MM.1S (cell line): ENCODE measurements around the gene ZFYVE21.
A peak's percentile ranks its signal among the peaks of the same experiment; 100 is the strongest.

Experiments
- DNase-seq: peaks from one replicate; pipeline ENCODE4 v3.0.0-alpha.2; 2015
- H2AFZ ChIP-seq: fragments of 300-600 bp; sonication (generic); 2 replicates; pipeline ENCODE4 v1.6.0; 2016; ENCODE audit warnings: antibody characterized with exemption, low read length
- H3F3A ChIP-seq: fragments of 300-600 bp; sonication (generic); 2 replicates; pipeline ENCODE4 v1.6.1; 2016; ENCODE audit warnings: mild to moderate bottlenecking, antibody characterized with exemption, low read length, moderate library complexity, mixed read lengths; ENCODE audit not compliant: insufficient read depth
- H3K27ac ChIP-seq: fragments of 300-600 bp; sonication (generic); 2 replicates; pipeline ENCODE4 v1.5.1; 2016; ENCODE audit warnings: mild to moderate bottlenecking, low read length
- H3K27me3 ChIP-seq: fragments of 300-600 bp; sonication (generic); replicated peaks from 2 replicates; pipeline ENCODE4 v1.6.0; 2016; ENCODE audit warnings: low read length; ENCODE audit not compliant: insufficient read depth
- H3K36me3 ChIP-seq: fragments of 300-600 bp; sonication (generic); replicated peaks from 2 replicates; pipeline ENCODE4 v1.6.1; 2016; ENCODE audit warnings: mild to moderate bottlenecking, low read length, mixed read lengths; ENCODE audit not compliant: insufficient read depth
- H3K4me1 ChIP-seq: fragments of 300-600 bp; sonication (generic); 2 replicates; pipeline ENCODE4 v1.6.1; 2016; ENCODE audit warnings: low read length, mixed read lengths
- H3K4me2 ChIP-seq: fragments of 300-600 bp; sonication (generic); 2 replicates; pipeline ENCODE4 v1.6.0; 2016; ENCODE audit warnings: low read depth, low read length
- H3K4me3 ChIP-seq: fragments of 300-600 bp; sonication (generic); 2 replicates; pipeline ENCODE4 v1.5.1; 2016; ENCODE audit warnings: low read length, mixed read lengths
- H3K79me2 ChIP-seq: fragments of 300-600 bp; sonication (generic); 2 replicates; pipeline ENCODE4 v1.6.1; 2016; ENCODE audit warnings: mixed run types, low read length, mixed read lengths
- H3K9ac ChIP-seq: fragments of 300-600 bp; sonication (generic); 2 replicates; pipeline ENCODE4 v1.6.1; 2016; ENCODE audit warnings: low read length, mixed read lengths
- H3K9me2 ChIP-seq: fragments of 300-600 bp; sonication (generic); replicated peaks from 2 replicates; pipeline ENCODE4 v1.6.1; 2016; ENCODE audit warnings: mild to moderate bottlenecking, low read length, mixed read lengths; ENCODE audit not compliant: insufficient read depth
- H3K9me3 ChIP-seq: fragments of 300-600 bp; sonication (generic); replicated peaks from 2 replicates; pipeline ENCODE4 v1.6.1; 2016; ENCODE audit warnings: mild to moderate bottlenecking, low read length, mixed read lengths; ENCODE audit not compliant: insufficient read depth
- H4K20me1 ChIP-seq: fragments of 300-600 bp; sonication (generic); 2 replicates; pipeline ENCODE4 v1.6.1; 2016; ENCODE audit warnings: mild to moderate bottlenecking, low read length, moderate library complexity, mixed read lengths; ENCODE audit not compliant: insufficient read depth
- EZH2 ChIP-seq: fragments of 300-600 bp; sonication (generic); optimal IDR thresholded peaks from 2 replicates; pipeline ENCODE3; 2017; ENCODE audit warnings: low read depth, mild to moderate bottlenecking, antibody characterized with exemption, low read length, mixed read lengths
- EZH2phosphoT487 ChIP-seq: fragments of 300-600 bp; sonication (generic); IDR thresholded peaks from 2 replicates; pipeline ENCODE4 v1.6.1; 2018; ENCODE audit warnings: antibody characterized with exemption, low read length
- TF ChIP-seq, protein P1 (sequence below): fragments of 300-600 bp; sonication (generic); IDR thresholded peaks from 2 replicates; pipeline ENCODE4 v1.5.1; 2016; ENCODE audit warnings: antibody characterized with exemption, low read length, mixed read lengths

Gene ZFYVE21

DNA sequence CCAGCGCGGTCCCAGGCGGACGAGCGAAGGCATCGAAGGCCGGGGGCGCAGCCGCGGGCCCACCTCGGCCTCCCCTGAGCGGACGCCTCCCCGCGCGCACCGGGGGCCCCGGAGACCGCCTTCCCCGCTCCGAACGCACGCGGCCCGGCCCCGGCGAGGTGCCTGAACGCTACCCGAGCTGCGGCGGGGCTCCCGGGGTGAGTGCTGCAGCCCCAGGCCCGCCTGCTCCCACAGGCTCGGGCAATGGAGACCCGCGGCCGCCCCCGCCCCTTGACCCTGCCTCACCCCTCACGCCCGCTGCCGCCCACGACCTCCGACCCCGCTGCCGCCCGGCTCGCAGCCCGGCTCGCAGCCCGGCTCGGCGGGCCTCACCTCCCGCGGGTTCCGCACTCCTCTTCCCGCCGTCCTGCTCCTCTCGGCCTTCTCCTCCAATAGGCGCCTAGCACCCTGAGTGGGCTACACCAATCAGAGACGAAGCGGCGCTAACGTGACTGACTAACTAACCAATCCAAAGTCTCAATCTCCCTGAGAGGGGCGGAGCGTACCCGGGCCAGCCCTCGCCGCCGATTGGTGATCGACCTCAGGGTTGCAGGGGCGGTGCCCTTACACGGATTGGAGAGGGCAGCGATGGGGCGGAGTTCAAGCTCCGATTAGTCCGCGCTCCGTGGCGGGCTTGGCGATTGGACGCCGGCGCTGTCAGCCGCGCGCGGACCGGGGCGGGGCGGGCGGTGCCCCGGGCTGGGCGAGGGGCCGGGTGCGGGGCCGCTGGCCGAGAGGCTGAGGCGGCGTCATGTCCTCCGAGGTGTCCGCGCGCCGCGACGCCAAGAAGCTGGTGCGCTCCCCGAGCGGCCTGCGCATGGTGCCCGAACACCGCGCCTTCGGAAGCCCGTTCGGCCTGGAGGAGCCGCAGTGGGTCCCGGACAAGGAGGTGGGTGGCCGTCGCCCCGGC, at the start of gene ZFYVE21, which contains the start of gene XRCC3:
Gene ZFYVE21 (plus strand): TSS at position 759 of the 949 bp plus-strand sequence. CDS start 32 bp downstream, at position 791.
Gene XRCC3 (minus strand): TSS at position 400 of the 949 bp plus-strand sequence. CDS start 4,364 bp downstream, outside the sequence.
- no peaks in the 10 kb centered on the region for H3K9me3 ChIP-seq
- no peak within 1 kb of the TSS for H2AFZ ChIP-seq
- no peaks in the 10 kb centered on the region for H3K4me1 ChIP-seq
- H3K4me2 ChIP-seq = peak within 1 kb of the TSS; percentile 70; the same call in 1 of the 2 replicates
- H3K4me3 ChIP-seq = peak within 1 kb of the TSS; percentile 59
- H3K27ac ChIP-seq = no peak within 1 kb of the TSS
- no peak for TF ChIP-seq EZH2
- TF ChIP-seq, protein P1, sequence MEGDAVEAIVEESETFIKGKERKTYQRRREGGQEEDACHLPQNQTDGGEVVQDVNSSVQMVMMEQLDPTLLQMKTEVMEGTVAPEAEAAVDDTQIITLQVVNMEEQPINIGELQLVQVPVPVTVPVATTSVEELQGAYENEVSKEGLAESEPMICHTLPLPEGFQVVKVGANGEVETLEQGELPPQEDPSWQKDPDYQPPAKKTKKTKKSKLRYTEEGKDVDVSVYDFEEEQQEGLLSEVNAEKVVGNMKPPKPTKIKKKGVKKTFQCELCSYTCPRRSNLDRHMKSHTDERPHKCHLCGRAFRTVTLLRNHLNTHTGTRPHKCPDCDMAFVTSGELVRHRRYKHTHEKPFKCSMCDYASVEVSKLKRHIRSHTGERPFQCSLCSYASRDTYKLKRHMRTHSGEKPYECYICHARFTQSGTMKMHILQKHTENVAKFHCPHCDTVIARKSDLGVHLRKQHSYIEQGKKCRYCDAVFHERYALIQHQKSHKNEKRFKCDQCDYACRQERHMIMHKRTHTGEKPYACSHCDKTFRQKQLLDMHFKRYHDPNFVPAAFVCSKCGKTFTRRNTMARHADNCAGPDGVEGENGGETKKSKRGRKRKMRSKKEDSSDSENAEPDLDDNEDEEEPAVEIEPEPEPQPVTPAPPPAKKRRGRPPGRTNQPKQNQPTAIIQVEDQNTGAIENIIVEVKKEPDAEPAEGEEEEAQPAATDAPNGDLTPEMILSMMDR = no peak
- no peak for TF ChIP-seq EZH2phosphoT487
- no peaks in the 10 kb centered on the region for H3K36me3 ChIP-seq
- no peaks in the 10 kb centered on the region for H3K9me2 ChIP-seq
- H3K27me3 ChIP-seq = no peaks in the 10 kb centered on the region
- peaks cover 29% of the 10 kb centered on the region for H3K79me2 ChIP-seq
- peak within 1 kb of the TSS; percentile 66 for H3K9ac ChIP-seq
- no peaks in the 10 kb centered on the region for H3F3A ChIP-seq
- DNase-seq = peak; percentile 95
- no peaks in the 10 kb centered on the region for H4K20me1 ChIP-seq

GRCh38 chr14:103667671-103668070, 47.9 kb upstream of the ZFYVE21 start:
- H3K4me2 ChIP-seq = no peak overlapping the region
- no peak overlapping the region for H2AFZ ChIP-seq
- no peaks in the 10 kb centered on the region for H3K4me1 ChIP-seq
- no peak overlapping the region for H3K27ac ChIP-seq
- H3K9ac ChIP-seq = no peak overlapping the region
- no peaks in the 10 kb centered on the region for H3F3A ChIP-seq
- peaks cover 3% of the 10 kb centered on the region for H3K79me2 ChIP-seq
- H3K27me3 ChIP-seq = no peaks in the 10 kb centered on the region
- TF ChIP-seq EZH2phosphoT487 = no peak
- TF ChIP-seq EZH2 = no peak
- TF ChIP-seq, protein P1 = no peak
- H3K9me3 ChIP-seq = no peaks in the 10 kb centered on the region
- no peak for DNase-seq
- no peaks in the 10 kb centered on the region for H4K20me1 ChIP-seq
- no peak overlapping the region for H3K4me3 ChIP-seq
- H3K9me2 ChIP-seq = no peaks in the 10 kb centered on the region
- H3K36me3 ChIP-seq = no peaks in the 10 kb centered on the region; the same call in 1 of the 2 replicates

GRCh38 chr14:103668117-103668516, 47.5 kb upstream of the ZFYVE21 start:
- peaks cover 3% of the 10 kb centered on the region for H3K79me2 ChIP-seq
- H3K27me3 ChIP-seq = no peaks in the 10 kb centered on the region

More at GRCh38 chr14:103668117-103668516, 47.5 kb upstream of the ZFYVE21 start:
- TF ChIP-seq EZH2 (no peak), EZH2phosphoT487 (no peak)
- TF ChIP-seq, protein P1 = no peak
- H3K9me3 ChIP-seq = no peaks in the 10 kb centered on the region
- no peak overlapping the region for H2AFZ ChIP-seq
- no peak for DNase-seq
- no peak overlapping the region for H3K4me2 ChIP-seq
- no peak overlapping the region for H3K27ac ChIP-seq
- no peaks in the 10 kb centered on the region for H4K20me1 ChIP-seq
- H3K36me3 ChIP-seq = no peaks in the 10 kb centered on the region; the same call in 1 of the 2 replicates
- H3K9me2 ChIP-seq = no peaks in the 10 kb centered on the region
- H3K4me1 ChIP-seq = no peaks in the 10 kb centered on the region
- H3F3A ChIP-seq = no peaks in the 10 kb centered on the region
- H3K9ac ChIP-seq = no peak overlapping the region
- no peak overlapping the region for H3K4me3 ChIP-seq
